ENCODE results near the gene RFPL3.
"Not testable (repeated sequence)": the region's sequence is repeated elsewhere in the genome, so short reads cannot be mapped to it uniquely, and the experiment has no call there.

RFPL3 gene

GRCh38 chr22:32357567-32357966 is at the start of gene RFPL3:
RFPL3 (plus strand) TSS chr22:32357867; CDS start chr22:32358072, 205 bp downstream.
- not testable (repeated sequence) for DNase-seq

GRCh38 chr22:32308191-32308590 is 49.5 kb upstream of the RFPL3 start:
- DNase-seq, result no peak

- no peak for DNase-seq
These were observed 48.7 kb upstream of the RFPL3 start for GRCh38 chr22:32308934-32309333.

GRCh38 chr22:32309585-32310251 is 47.9 kb upstream of the RFPL3 start:
- no peak for DNase-seq

GRCh38 chr22:32310777-32311176 is 46.9 kb upstream of the RFPL3 start:
- no peak for DNase-seq

- DNase-seq, result no peak
These were observed 46.1 kb upstream of the RFPL3 start for GRCh38 chr22:32311551-32312071.

- no peak for DNase-seq
These were observed 44.9 kb upstream of the RFPL3 start for GRCh38 chr22:32312748-32313147.

- DNase-seq, result no peak
These were observed 44.1 kb upstream of the RFPL3 start for GRCh38 chr22:32313532-32313931.

GRCh38 chr22:32317524-32317923 is 40.1 kb upstream of the RFPL3 start:
- no peak for DNase-seq

- DNase-seq, result no peak
These were observed 39.3 kb upstream of the RFPL3 start for GRCh38 chr22:32318361-32318760.

GRCh38 chr22:32319861-32320406 is 37.7 kb upstream of the RFPL3 start:
- DNase-seq, result no peak

GRCh38 chr22:32322986-32323385 is 34.7 kb upstream of the RFPL3 start:
- DNase-seq, result peak in 1 of 2 donors; percentile 13

GRCh38 chr22:32323513-32324164 is 34.0 kb upstream of the RFPL3 start:
- peak in 1 of 2 donors; percentile 5 for DNase-seq

GRCh38 chr22:32324505-32325415 is 32.9 kb upstream of the RFPL3 start:
- peak in 1 of 2 donors; percentile 13 for DNase-seq

- DNase-seq, result peak in 1 of 2 donors; percentile 12
These were observed 32.3 kb upstream of the RFPL3 start for GRCh38 chr22:32325416-32325801.

- no peak for DNase-seq
These were observed 31.8 kb upstream of the RFPL3 start for GRCh38 chr22:32325811-32326237.

- no peak for DNase-seq
These were observed 31.0 kb upstream of the RFPL3 start for GRCh38 chr22:32326647-32327046.

GRCh38 chr22:32327066-32327465 is 30.6 kb upstream of the RFPL3 start:
- DNase-seq, result no peak

- DNase-seq, result peak in 1 of 2 donors; percentile 6
These were observed 30.0 kb upstream of the RFPL3 start for GRCh38 chr22:32327596-32328171.

GRCh38 chr22:32328306-32329201 is 29.1 kb upstream of the RFPL3 start:
- no peak for DNase-seq

GRCh38 chr22:32329202-32329645 is 28.4 kb upstream of the RFPL3 start:
- DNase-seq, result peak in 1 of 2 donors; percentile 13

All from stimulated activated CD4-positive, alpha-beta T cell treated with anti-CD3 and anti-CD28 coated beads, Interleukin-2, amount 100 ng/mL, for 24 hours (primary cell).